ENCODE data around the gene FLII.

- TF ChIP-seq CTCF (conservative IDR thresholded peaks at IDR 0.05; ENCODE audit: low read depth, low read length) (no peak), EZH2 (IDR thresholded peaks at IDR 0.05; ENCODE audit: borderline replicate concordance, low read depth, low read length, poor library complexity, severe bottlenecking) (no peak)
Measured at GRCh38 chr17:18261659-18262058, 3.1 kb upstream of the FLII start.

Measured in A673 (cell line).